Vagina (tissue), 2 donors: ENCODE data around the gene ACP7. TPM values are rescaled to one million over a fixed set of nuclear protein-coding genes. Genes with fewer than 3 reads are reported as not detected.

Experiments
- DNase-seq, 2 donors: peaks; one replicate each; pipeline ENCODE4 v3.0.0-alpha.2; 2017; ENCODE audit errors: extremely low spot score in 2 of 2
- H3K27ac ChIP-seq: fragments of 200-600 bp; sonication (generic); one replicate; pipeline ENCODE4 v1.5.1; 2019
- H3K27me3 ChIP-seq: fragments of 200-600 bp; sonication (generic); one replicate; pipeline ENCODE4 v1.5.1; 2019
- H3K36me3 ChIP-seq, 2 donors: fragments of 200-600 bp; sonication (generic); one replicate each; pipeline ENCODE4 v1.5.1; 2017 to 2019
- H3K4me1 ChIP-seq: fragments of 200-600 bp; sonication (generic); one replicate; pipeline ENCODE4 v1.5.1; 2019
- H3K4me3 ChIP-seq, 2 donors: fragments of 200-600 bp; sonication (generic); 1 replicate in 1 of 2; 2 replicates in 1 of 2; pipeline ENCODE4 v1.5.1; 2016 to 2019
- H3K9me3 ChIP-seq: fragments of 200-600 bp; sonication (generic); one replicate; pipeline ENCODE4 v1.5.1; 2019
- POLR2A ChIP-seq, 2 donors: fragments of 450-650 bp; IDR thresholded peaks; one replicate each; pipeline ENCODE4 v1.6.1; 2017; ENCODE audit warnings: antibody characterized with exemption in 2 of 2, mild to moderate bottlenecking in 2 of 2, moderate library complexity in 2 of 2
- POLR2AphosphoS5 ChIP-seq, 2 donors: sonication (generic); formaldehyde crosslinking; IDR thresholded peaks; one replicate each; pipeline ENCODE4 v1.9.0; 2017; ENCODE audit warnings: antibody characterized with exemption in 2 of 2, mild to moderate bottlenecking in 2 of 2, low read depth in 1 of 2; ENCODE audit not compliant: insufficient read depth in 1 of 2
- intact Hi-C: fragments of 100-400 bp; cut with DNase I; formaldehyde crosslinking; loops from one replicate; pipeline ENCODE4 v1.15.1; 2023
- total RNA-seq: library from RNA; depleted of rRNA; stranded (reverse); fragments of >200 nt; gene quantifications from one replicate; pipeline ENCODE4 v1.2.3, GENCODE V29; 2016
- TF ChIP-seq, protein P1 (sequence below), 3 experiments: fragments of 450-650 bp in 2 of 3; fragments of 200-600 bp in 1 of 3; sonication (generic) in 1 of 3; IDR thresholded peaks; one replicate each; pipeline ENCODE4 v1.5.1; 2017 to 2019; ENCODE audit warnings: antibody characterized with exemption in 3 of 3, mild to moderate bottlenecking in 2 of 3, moderate library complexity in 2 of 3

The ACP7 gene
- total RNA-seq, 1 donor from 2014 or later: not detected

DNA sequence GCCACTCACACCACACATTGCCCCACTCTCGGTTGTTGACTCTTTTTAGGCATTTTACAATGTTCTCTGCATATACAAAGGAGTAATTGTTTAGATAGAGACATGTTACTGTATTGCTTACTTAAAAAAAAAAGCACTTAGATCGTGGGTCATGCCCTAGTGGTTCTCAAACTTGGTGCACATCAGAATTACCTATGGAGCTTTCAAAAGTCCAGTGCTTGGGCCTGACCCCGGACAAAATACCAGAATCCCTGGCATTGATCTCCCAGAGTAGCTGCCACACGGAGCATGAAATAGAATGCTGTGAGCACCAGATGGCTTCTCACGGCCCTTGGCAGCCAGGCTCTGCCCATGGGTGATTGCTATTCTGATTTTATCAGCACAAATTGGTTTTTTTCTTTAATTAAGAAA, 20.0 kb downstream of the ACP7 start:
- TF ChIP-seq POLR2AphosphoS5 (IDR thresholded peaks at IDR 0.05; ENCODE audit: insufficient read depth in 1 of 2, low read depth in 1 of 2): no peak
- DNase-seq: no peak
- Histone ChIP-seq H3K27me3 (no peaks in the 10 kb centered on the region), H3K4me1 (no peaks in the 10 kb centered on the region), H3K4me3 (no peak overlapping the region), H3K36me3 (no peaks in the 10 kb centered on the region), H3K9me3 (no peaks in the 10 kb centered on the region), H3K27ac (no peak overlapping the region)
- intact Hi-C loops: no loop called here

DNA sequence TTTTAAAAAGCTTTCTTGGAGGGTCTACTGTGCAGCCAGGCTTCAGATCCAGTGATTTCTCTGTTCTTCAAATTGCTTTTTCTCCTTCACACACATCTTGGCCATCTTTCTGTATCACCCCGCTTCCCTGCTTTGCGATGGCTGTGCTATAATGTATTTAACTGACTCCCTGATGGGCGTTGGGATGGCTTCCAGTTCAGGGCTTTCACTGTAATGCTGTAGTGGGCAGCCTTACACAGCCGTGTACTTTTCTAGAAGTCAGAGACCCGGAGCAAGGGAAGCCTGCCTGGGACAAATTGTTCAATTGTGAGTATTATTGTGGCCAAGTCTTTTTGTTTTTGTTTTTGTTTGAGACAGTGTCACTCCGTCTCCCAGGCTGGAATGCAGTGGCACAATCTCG, 22.0 kb downstream of the ACP7 start:
- no peak for TF ChIP-seq POLR2A (IDR thresholded peaks at IDR 0.05)
- TF ChIP-seq, protein P1, sequence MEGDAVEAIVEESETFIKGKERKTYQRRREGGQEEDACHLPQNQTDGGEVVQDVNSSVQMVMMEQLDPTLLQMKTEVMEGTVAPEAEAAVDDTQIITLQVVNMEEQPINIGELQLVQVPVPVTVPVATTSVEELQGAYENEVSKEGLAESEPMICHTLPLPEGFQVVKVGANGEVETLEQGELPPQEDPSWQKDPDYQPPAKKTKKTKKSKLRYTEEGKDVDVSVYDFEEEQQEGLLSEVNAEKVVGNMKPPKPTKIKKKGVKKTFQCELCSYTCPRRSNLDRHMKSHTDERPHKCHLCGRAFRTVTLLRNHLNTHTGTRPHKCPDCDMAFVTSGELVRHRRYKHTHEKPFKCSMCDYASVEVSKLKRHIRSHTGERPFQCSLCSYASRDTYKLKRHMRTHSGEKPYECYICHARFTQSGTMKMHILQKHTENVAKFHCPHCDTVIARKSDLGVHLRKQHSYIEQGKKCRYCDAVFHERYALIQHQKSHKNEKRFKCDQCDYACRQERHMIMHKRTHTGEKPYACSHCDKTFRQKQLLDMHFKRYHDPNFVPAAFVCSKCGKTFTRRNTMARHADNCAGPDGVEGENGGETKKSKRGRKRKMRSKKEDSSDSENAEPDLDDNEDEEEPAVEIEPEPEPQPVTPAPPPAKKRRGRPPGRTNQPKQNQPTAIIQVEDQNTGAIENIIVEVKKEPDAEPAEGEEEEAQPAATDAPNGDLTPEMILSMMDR (IDR thresholded peaks at IDR 0.05): no peak
- no peak for TF ChIP-seq POLR2AphosphoS5 (IDR thresholded peaks at IDR 0.05; ENCODE audit: insufficient read depth in 1 of 2, low read depth in 1 of 2)
- Histone ChIP-seq H3K27ac (no peak overlapping the region), H3K4me1 (no peaks in the 10 kb centered on the region), H3K36me3 (no peaks in the 10 kb centered on the region), H3K4me3 (no peak overlapping the region), H3K9me3 (no peaks in the 10 kb centered on the region), H3K27me3 (no peaks in the 10 kb centered on the region)
- no peak for DNase-seq
- intact Hi-C loops: no loop called here

DNA sequence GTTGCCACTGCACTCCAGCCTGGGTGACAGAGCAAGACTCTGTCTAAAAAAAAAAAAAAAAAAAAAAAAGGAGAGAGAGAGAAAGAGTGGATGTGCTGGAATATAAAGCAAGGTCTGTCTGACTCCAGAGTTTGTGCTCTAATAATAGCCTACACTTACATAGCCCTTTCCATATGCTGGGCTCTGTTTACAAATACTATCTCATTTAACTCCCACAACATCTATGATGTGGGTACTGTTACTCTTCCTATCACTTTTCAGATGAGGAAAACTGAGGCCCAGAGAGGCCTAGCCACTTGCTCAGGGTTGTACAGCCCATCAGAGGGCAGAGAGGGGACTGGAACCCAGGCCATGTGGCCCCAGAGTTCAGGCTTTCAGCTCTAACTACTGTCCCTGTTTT, 25.5 kb downstream of the ACP7 start:
- Histone ChIP-seq H3K9me3 (no peaks in the 10 kb centered on the region), H3K4me3 (no peak overlapping the region), H3K27ac (no peak overlapping the region), H3K4me1 (peaks cover 8% of the 10 kb centered on the region), H3K27me3 (no peaks in the 10 kb centered on the region), H3K36me3 (no peaks in the 10 kb centered on the region)
- no peak for TF ChIP-seq POLR2A (IDR thresholded peaks at IDR 0.05)
- TF ChIP-seq POLR2AphosphoS5 (IDR thresholded peaks at IDR 0.05; ENCODE audit: insufficient read depth in 1 of 2, low read depth in 1 of 2): no peak
- intact Hi-C loops: no loop called here
- no peak for DNase-seq

DNA sequence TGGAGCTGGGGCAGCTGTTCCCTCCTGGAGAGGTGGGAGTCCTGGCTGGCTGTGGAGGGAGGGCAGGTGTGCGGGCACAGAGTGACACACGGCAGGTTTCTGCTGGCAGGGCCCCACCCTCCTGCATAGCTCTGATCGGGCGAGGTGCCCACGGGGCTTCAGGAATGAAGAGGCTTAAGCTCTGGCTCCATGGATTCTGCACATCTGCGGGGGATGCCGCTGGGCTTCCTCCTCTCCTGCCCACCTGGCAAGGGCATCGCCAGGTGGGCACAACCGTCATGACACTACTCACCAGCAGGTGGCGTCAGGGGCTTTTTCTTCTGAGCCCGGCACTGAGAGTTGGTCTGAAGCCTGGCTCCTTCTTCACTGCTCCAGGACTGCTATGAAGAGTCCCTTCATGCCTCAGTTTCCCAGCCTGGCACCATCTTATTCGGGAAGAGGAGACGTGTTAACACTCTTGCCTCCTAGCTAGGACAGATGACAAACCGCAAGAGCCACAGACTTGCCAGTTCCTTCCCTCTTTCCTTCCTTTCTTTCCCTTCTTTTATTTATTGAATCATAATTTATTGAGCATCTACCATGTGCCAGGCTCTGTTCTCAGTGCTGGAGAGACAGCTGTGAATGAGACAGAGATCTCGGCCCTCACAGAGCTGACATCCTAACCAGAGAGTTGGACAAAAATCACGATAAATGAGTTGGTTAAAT, 26.2 kb downstream of the ACP7 start:
- Histone ChIP-seq H3K4me1 (peaks cover 8% of the 10 kb centered on the region), H3K36me3 (no peaks in the 10 kb centered on the region), H3K9me3 (no peaks in the 10 kb centered on the region), H3K27me3 (no peaks in the 10 kb centered on the region), H3K27ac (no peak overlapping the region), H3K4me3 (no peak overlapping the region)
- DNase-seq: no peak
- no peak for TF ChIP-seq POLR2AphosphoS5 (IDR thresholded peaks at IDR 0.05; ENCODE audit: insufficient read depth in 1 of 2, low read depth in 1 of 2)
- no peak for TF ChIP-seq POLR2A (IDR thresholded peaks at IDR 0.05)
- TF ChIP-seq, protein P1 (IDR thresholded peaks at IDR 0.05): peak; percentile 50 to 71 (median 60)
- intact Hi-C loops: no loop called here

DNA sequence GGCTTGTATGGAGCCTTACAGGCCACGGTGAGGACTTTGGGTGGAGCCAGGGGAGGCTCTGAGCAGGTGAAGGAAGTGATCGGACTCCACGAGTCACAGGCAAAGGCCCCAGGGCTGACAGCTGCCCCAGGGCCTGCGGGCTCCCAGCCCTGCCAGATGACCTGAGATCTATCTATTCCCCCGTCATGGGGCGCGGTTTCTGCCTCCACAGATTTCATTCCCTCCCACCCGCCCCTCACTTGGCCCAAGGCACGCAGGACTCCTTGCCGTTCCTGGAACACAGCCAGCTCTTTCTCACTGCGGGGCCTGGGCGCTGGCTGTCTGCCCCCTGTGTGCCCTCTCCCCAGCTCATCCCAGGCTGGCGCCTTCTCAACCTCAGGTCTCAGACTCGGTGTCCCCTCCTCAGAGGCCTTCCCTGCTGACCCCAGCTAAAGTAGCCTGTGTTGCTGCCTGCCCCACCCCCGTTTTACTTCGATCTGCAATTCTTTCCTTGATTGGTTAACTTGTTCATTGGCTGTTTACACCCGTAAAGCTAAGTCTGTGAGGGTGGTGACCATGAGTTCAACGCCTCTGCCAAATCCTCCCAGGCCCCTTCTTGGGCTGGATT, 27.5 kb downstream of the ACP7 start:
- peaks cover 8% of the 10 kb centered on the region for H3K4me1 ChIP-seq
- intact Hi-C loops: no loop called here

More for the DNA sequence above, 27.5 kb downstream of the ACP7 start:
- DNase-seq: no peak
- TF ChIP-seq, protein P1 (IDR thresholded peaks at IDR 0.05): no peak
- TF ChIP-seq POLR2A (IDR thresholded peaks at IDR 0.05) (no peak), POLR2AphosphoS5 (IDR thresholded peaks at IDR 0.05; ENCODE audit: insufficient read depth in 1 of 2, low read depth in 1 of 2) (no peak)
- no peak overlapping the region for H3K27ac ChIP-seq
- H3K4me3 ChIP-seq: no peak overlapping the region
- no peaks in the 10 kb centered on the region for H3K36me3 ChIP-seq
- no peaks in the 10 kb centered on the region for H3K9me3 ChIP-seq
- no peaks in the 10 kb centered on the region for H3K27me3 ChIP-seq
